Esophagus muscularis mucosa (tissue), 4 donors: ENCODE data around the gene GDF9. TPM values are rescaled to one million over a fixed set of nuclear protein-coding genes. Genes with fewer than 3 reads are reported as not detected.

ENCODE experiments used
- small RNA-seq, 3 donors: library from RNA; depleted of rRNA; stranded (forward); fragments of <200 nt; gene quantifications; one replicate each; pipeline ENCODE3, GENCODE V24; 2016
- total RNA-seq, 4 donors: library from RNA; depleted of rRNA; stranded (reverse); fragments of >200 nt; gene quantifications; one replicate each; pipeline versions ENCODE4 v1.1.0 to v1.2.1, GENCODE V29; 2016

Gene GDF9
- total RNA-seq, 4 donors from 2014 or later: under 0.01 to 1.4 (median 0.23) TPM; not detected in 1

Small RNA genes lying within 50 kb of the gene (small RNA-seq; reads per million reads assigned to genes)
- gene RNA5SP192: 0 reads per million in 3 donors

Other genes starting within 250 kb of the GDF9 start
- gene IL13, start 208.3 kb downstream of the GDF9 start, total RNA-seq: not detected
- gene IL4, start 192.5 kb downstream of the GDF9 start, total RNA-seq: not detected
- gene KIF3A, start 128.9 kb downstream of the GDF9 start, total RNA-seq: 1 to 10 TPM; 5.5 to 9.6 (median 8.3) TPM
- gene CCNI2, start 119.0 kb downstream of the GDF9 start, total RNA-seq: under 1 TPM in 1 of 4 donors, not detected in 3; 0.39 TPM
- 10 to 100 TPM; 26.7 to 42.8 (median 36.9) TPM for gene SEPTIN8, start 89.2 kb downstream of the GDF9 start, total RNA-seq
- gene SOWAHA, start 53.2 kb downstream of the GDF9 start, total RNA-seq: under 1 TPM; 0.06 to 0.83 (median 0.15) TPM
- gene SHROOM1, start 35.8 kb downstream of the GDF9 start, total RNA-seq: 10 to 100 TPM in 3 of 4 donors, 1 to 10 TPM in 1; 4.5 to 21.2 (median 13.1) TPM
- gene UQCRQ, start 173 bp upstream of the GDF9 start, total RNA-seq: 100 to 1,000 TPM; 113 to 184 (median 126) TPM
- gene LEAP2, start 7.2 kb upstream of the GDF9 start, total RNA-seq: 1 to 10 TPM in 1 of 4 donors, under 1 TPM in 2, not detected in 1; 0.23 to 1.2 (median 0.26) TPM
- gene AFF4, start 97.2 kb upstream of the GDF9 start, total RNA-seq: 10 to 100 TPM; 56.1 to 74.1 (median 63.0) TPM
- gene ZCCHC10, start 160.1 kb upstream of the GDF9 start, total RNA-seq: 10 to 100 TPM in 2 of 4 donors, 1 to 10 TPM in 2; 8.6 to 40.8 (median 13.1) TPM
- 10 to 100 TPM; 54.1 to 65.2 (median 55.3) TPM for gene HSPA4, start 185.5 kb upstream of the GDF9 start, total RNA-seq